GM12892 (cell line): ENCODE results near the gene UBFD1.

Experiments
- POLR2A ChIP-seq: IDR thresholded peaks from 2 replicates; pipeline ENCODE4 v1.6.1; 2011; ENCODE audit warnings: low read depth, low read length, control low read depth
- POLR2AphosphoS5 ChIP-seq: IDR thresholded peaks from 2 replicates; pipeline ENCODE4 v1.6.1; 2011; ENCODE audit warnings: low read depth, low read length, control low read depth

DNA sequence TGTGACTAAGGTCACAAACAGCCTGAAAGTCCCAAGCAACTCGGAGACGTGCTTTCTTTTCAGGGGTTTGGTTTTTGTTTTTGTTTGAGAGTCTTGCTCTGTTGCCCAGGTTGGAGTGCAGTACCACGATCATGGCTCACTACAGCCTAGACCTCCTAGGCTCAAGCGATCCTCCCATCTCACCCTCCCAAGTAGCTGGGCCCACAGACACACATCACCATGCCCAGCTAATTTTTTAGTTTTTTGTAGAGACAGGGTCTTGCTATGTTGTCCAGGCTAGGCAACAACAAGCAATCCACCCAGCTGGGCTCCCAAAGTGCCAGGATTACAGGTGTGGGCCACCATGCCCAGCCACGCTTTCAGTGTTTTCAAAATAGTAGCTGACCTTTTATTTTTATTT lies 27.5 kb upstream of the UBFD1 start:
- TF ChIP-seq POLR2A (no peak), POLR2AphosphoS5 (no peak)
